ENCODE data around the gene MASP1.

GRCh38 chr3:187292631-187293515, 1.3 kb upstream of the MASP1 start:
- no peak for TF ChIP-seq POLR2AphosphoS5 (IDR thresholded peaks at IDR 0.05; ENCODE audit: low read depth, low read length)
- TF ChIP-seq POLR2A (IDR thresholded peaks at IDR 0.05; ENCODE audit: low read depth, low read length) = no peak
- no peak for TF ChIP-seq POU2F2 (IDR thresholded peaks at IDR 0.05; ENCODE audit: low read depth, low read length)
- TF ChIP-seq TAF1 (IDR thresholded peaks at IDR 0.05; ENCODE audit: low read depth, low read length) = no peak
